Panc1 (cell line): ENCODE results near the gene UBE2E1. TPM values are rescaled to one million over a fixed set of nuclear protein-coding genes. Genes with fewer than 3 reads are reported as not detected.

Source experiments
- ATAC-seq: fragments of 200-7000 bp; cut with Tn5 transposase; 2 replicates; pipeline ENCODE4 v1.9.1; 2020; ENCODE audit warnings: mild to moderate bottlenecking, moderate library complexity
- BruUV-seq: library from RNA; stranded (reverse); fragments of 400-500 nt; replicated peaks from 2 replicates; lab custom pipeline; 2021; lab: Mats Ljungman, UMichigan
- CTCF ChIA-PET: fragments of 300-600 bp; sonication (Branson Sonifier 250); formaldehyde crosslinking; loops from one replicate; lab custom pipeline; 2022; ENCODE audit warnings: antibody characterized with exemption; lab: Charles Lee
- POLR2A ChIA-PET: fragments of 300-600 bp; sonication (Branson Sonifier 250); formaldehyde crosslinking; loops from one replicate; lab custom pipeline; 2022; ENCODE audit warnings: antibody characterized with exemption; lab: Charles Lee
- DNase-seq: peaks from one replicate; pipeline ENCODE4 v3.0.0-alpha.2; 2010; ENCODE audit warnings: low read depth, low spot score
- H3K27ac ChIP-seq: 2 replicates; pipeline ENCODE4 v1.5.1; 2011; ENCODE audit warnings: mild to moderate bottlenecking, low read length, inconsistent platforms
- H3K27me3 ChIP-seq: fragments of 200-500 bp; sonication (Bioruptor generic); 2 replicates; pipeline ENCODE4 v1.6.0; 2014; ENCODE audit warnings: low read length, inconsistent platforms; ENCODE audit not compliant: control insufficient read depth, insufficient read depth
- H3K36me3 ChIP-seq: fragments of 200-500 bp; sonication (Bioruptor generic); 2 replicates; pipeline ENCODE4 v1.5.1; 2014; ENCODE audit warnings: inconsistent platforms, mild to moderate bottlenecking, low read length, moderate library complexity; ENCODE audit not compliant: control insufficient read depth, insufficient read depth
- H3K4me1 ChIP-seq: 2 replicates; pipeline ENCODE4 v1.5.1; 2011; ENCODE audit warnings: inconsistent platforms, mild to moderate bottlenecking, low read length, moderate library complexity; ENCODE audit not compliant: control insufficient read depth, insufficient read depth
- H3K4me3 ChIP-seq, 2 experiments: 2 replicates each; pipeline ENCODE4 v1.5.1; 2011 to 2012; ENCODE audit warnings: low read depth in 2 of 2, low read length in 2 of 2, mild to moderate bottlenecking in 2 of 2, inconsistent platforms in 1 of 2, moderate library complexity in 1 of 2
- H3K9me3 ChIP-seq: fragments of 200-500 bp; sonication (Bioruptor generic); 2 replicates; pipeline ENCODE4 v1.5.1; 2014; ENCODE audit warnings: low read depth, mild to moderate bottlenecking, inconsistent platforms, low read length, moderate library complexity; ENCODE audit not compliant: control insufficient read depth, insufficient read depth
- CTCF ChIP-seq: fragments of 450-650 bp; IDR thresholded peaks from 2 replicates; pipeline ENCODE4 v1.5.1; 2017; ENCODE audit warnings: mild to moderate bottlenecking
- POLR2AphosphoS5 ChIP-seq: IDR thresholded peaks from 2 replicates; pipeline ENCODE4 v1.6.1; 2012; ENCODE audit warnings: mild to moderate bottlenecking, low read depth, low read length, moderate library complexity
- REST ChIP-seq, 2 experiments: IDR thresholded peaks; 2 replicates each; pipeline ENCODE4 v1.6.1; 2011 to 2012; ENCODE audit warnings: low read depth in 2 of 2, control low read depth in 1 of 2, low read length in 1 of 2, mild to moderate bottlenecking in 1 of 2, moderate library complexity in 1 of 2; ENCODE audit not compliant: insufficient read depth in 1 of 2
- SIN3A ChIP-seq: IDR thresholded peaks from 2 replicates; pipeline ENCODE4 v1.6.1; 2012; ENCODE audit warnings: low read depth, mild to moderate bottlenecking, low read length, moderate library complexity, borderline replicate concordance; ENCODE audit not compliant: insufficient read depth
- TCF7L2 ChIP-seq: IDR thresholded peaks from 2 replicates; pipeline ENCODE4 v1.6.1; 2011; ENCODE audit warnings: mild to moderate bottlenecking, low read depth, low read length, inconsistent platforms
- in situ Hi-C: cut with HindIII; loops from 2 replicates; pipeline ENCODE4 v1.10.0; 2016; ENCODE audit warnings: low sequenced_read_pairs, low pct_unique_long_range_greater_than_20kb
- intact Hi-C: fragments of 100-400 bp; cut with micrococcal nuclease; formaldehyde crosslinking; loops from one replicate; pipeline ENCODE4 v1.10.0; 2022; ENCODE audit not compliant: unreplicated experiment
- total RNA-seq: library from RNA; stranded (reverse); gene quantifications from one replicate; pipeline ENCODE4 v1.2.1, GENCODE V29; 2021; ENCODE audit not compliant: unreplicated experiment

Gene UBE2E1
- total RNA-seq, 1 experiment from 2014 or later, result 127 TPM

GRCh38 chr3:23926246-23926645, 120.5 kb downstream of the UBE2E1 start:
- POLR2A ChIA-PET, result no interaction called here
- BruUV-seq, result no TSS peak
- no peaks in the 10 kb centered on the region for H3K4me1 ChIP-seq
- H3K27ac ChIP-seq, result no peak overlapping the region
- H3K9me3 ChIP-seq, result no peaks in the 10 kb centered on the region
- ATAC-seq (no peak), DNase-seq (no peak)
- no peaks in the 10 kb centered on the region for H3K36me3 ChIP-seq
- CTCF ChIA-PET, result no interaction called here
- in situ Hi-C loops, result no loop called here
- intact Hi-C loops, result no loop called here
- no peak for TF ChIP-seq REST (IDR thresholded peaks at IDR 0.05; ENCODE audit: insufficient read depth in 1 of 2, low read depth in 2 of 2, low read length in 1 of 2)
- TF ChIP-seq SIN3A, result no peak
- no peak for TF ChIP-seq POLR2AphosphoS5
- TF ChIP-seq CTCF, result no peak
- no peak for TF ChIP-seq TCF7L2
- no peak overlapping the region for H3K4me3 ChIP-seq
- no peaks in the 10 kb centered on the region for H3K27me3 ChIP-seq

- H3K4me1 ChIP-seq, result no peaks in the 10 kb centered on the region
- H3K27ac ChIP-seq, result no peak overlapping the region
- no peaks in the 10 kb centered on the region for H3K36me3 ChIP-seq
- no peaks in the 10 kb centered on the region for H3K27me3 ChIP-seq
- no peak overlapping the region for H3K4me3 ChIP-seq
- ChIA-PET CTCF (no interaction called here), POLR2A (no interaction called here)
- in situ Hi-C loops (no loop called here), intact Hi-C loops (no loop called here)
- H3K9me3 ChIP-seq, result no peaks in the 10 kb centered on the region
- no peak for DNase-seq
- TF ChIP-seq REST (IDR thresholded peaks at IDR 0.05; ENCODE audit: insufficient read depth in 1 of 2, low read depth in 2 of 2, low read length in 1 of 2) (no peak), CTCF (peak; percentile 54)
- no TSS peak for BruUV-seq
- ATAC-seq, result no peak
Observed at GRCh38 chr3:23926736-23927135, 121.0 kb downstream of the UBE2E1 start.
